Astrocyte of the cerebellum (primary cell): ENCODE measurements around the gene OGN.

Experiments used
- DNase-seq: peaks from one replicate; pipeline ENCODE4 v3.0.0-alpha.2; 2011; ENCODE audit warnings: low read depth
- H3K4me3 ChIP-seq: 2 replicates; pipeline ENCODE4 v1.5.1; 2011; ENCODE audit warnings: mild to moderate bottlenecking, low read depth, low read length, moderate library complexity
- in situ Hi-C: cut with HindIII; loops from 2 replicates; pipeline ENCODE4 v1.10.0; 2017; ENCODE audit warnings: low sequenced_read_pairs
- TF ChIP-seq, protein P1 (sequence below): IDR thresholded peaks from 2 replicates; pipeline ENCODE4 v1.5.1; 2012; ENCODE audit warnings: low read length, low read depth, moderate library complexity, mild to moderate bottlenecking; ENCODE audit errors: missing control alignments

The OGN gene

DNA sequence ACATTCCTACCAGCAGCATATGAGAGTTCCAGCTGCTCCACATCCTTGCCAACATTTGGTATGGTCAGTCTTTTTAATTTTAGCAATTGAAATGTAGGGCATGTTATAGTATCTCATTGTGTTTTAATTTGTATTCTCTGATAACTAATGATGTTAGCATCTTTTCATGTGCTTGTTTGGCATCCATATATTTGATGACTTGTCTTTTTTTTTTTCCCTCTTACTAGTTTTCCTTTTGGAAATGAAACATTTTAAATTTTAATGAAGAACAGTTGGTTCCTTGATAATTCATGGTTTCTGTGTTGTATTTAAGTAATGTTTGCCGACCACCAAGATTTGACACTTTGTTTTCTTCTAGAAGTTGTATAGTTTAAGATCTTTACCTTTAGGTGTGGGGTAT lies 8.8 kb downstream of the OGN start:
- no peak overlapping the region for H3K4me3 ChIP-seq
- TF ChIP-seq, protein P1, sequence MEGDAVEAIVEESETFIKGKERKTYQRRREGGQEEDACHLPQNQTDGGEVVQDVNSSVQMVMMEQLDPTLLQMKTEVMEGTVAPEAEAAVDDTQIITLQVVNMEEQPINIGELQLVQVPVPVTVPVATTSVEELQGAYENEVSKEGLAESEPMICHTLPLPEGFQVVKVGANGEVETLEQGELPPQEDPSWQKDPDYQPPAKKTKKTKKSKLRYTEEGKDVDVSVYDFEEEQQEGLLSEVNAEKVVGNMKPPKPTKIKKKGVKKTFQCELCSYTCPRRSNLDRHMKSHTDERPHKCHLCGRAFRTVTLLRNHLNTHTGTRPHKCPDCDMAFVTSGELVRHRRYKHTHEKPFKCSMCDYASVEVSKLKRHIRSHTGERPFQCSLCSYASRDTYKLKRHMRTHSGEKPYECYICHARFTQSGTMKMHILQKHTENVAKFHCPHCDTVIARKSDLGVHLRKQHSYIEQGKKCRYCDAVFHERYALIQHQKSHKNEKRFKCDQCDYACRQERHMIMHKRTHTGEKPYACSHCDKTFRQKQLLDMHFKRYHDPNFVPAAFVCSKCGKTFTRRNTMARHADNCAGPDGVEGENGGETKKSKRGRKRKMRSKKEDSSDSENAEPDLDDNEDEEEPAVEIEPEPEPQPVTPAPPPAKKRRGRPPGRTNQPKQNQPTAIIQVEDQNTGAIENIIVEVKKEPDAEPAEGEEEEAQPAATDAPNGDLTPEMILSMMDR = no peak
- in situ Hi-C loops = no loop called here
- no peak for DNase-seq

DNA sequence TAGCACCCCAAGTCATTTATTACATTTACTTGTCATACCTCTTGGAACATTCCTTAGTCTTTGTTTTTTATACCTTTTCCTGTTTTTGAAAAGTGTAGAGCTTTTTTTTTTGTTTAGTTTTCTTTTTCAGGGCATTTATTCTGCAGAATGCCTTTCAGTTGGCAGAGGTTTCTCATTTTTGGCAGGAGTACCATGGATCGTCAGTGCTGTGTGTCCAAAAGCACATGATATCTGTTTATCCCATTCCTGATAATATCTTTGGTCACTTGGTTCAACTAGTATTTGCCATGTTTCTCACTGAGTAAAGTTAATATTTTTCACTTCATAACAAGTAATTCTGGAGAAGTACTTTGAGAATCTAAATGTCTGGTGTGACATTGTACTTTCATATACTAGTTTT lies 10.7 kb downstream of the OGN start:
- in situ Hi-C loops = no loop called here
- H3K4me3 ChIP-seq = no peak overlapping the region
- no peak for DNase-seq
- TF ChIP-seq, protein P1 = no peak

DNA sequence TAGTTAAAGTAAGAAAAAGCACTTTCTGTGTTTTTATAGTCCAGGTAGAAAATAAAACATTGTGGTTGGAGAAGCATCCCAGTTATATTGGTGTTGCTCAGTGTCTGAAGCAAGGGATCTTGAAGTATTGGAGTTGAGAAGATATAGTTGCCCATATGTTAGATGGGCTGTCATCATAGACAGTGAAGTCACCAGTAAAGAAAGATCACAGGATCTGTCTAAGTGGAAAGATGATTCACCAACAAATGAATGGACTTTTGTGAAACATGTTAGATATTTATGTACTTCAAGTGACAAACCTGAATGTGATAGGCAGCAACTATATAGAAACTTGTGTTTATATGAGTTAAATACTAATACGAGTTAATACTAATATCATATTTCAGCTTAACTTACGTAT lies 11.7 kb downstream of the OGN start:
- in situ Hi-C loops = no loop called here
- no peak for DNase-seq
- H3K4me3 ChIP-seq = no peak overlapping the region

GRCh38 chr9:92385953-92386352 lies 18.4 kb downstream of the OGN start:
- DNase-seq = no peak
- TF ChIP-seq, protein P1 = no peak
- no peak overlapping the region for H3K4me3 ChIP-seq
- in situ Hi-C loops = no loop called here

More for the DNA sequence above, 11.7 kb downstream of the OGN start:
- TF ChIP-seq, protein P1 = no peak

DNA sequence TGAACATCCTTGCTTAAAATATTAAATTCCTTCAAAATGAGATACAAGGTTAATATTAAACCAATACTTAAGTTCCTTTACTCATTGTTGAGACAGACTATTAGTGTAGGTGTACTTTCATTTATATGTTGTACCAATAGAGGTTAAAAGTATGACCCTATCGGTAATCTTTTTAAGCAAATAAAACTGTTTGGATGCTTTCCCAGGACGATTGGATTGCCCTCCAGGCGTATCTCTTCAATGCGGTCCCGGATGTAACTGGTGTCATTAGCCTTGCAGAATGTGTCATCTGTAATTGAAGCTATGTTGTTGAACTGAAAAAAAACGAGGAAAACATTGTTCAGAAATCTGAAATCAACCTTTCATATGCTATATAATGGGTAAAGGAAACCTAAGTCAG lies 18.9 kb downstream of the OGN start:
- DNase-seq = no peak

DNA sequence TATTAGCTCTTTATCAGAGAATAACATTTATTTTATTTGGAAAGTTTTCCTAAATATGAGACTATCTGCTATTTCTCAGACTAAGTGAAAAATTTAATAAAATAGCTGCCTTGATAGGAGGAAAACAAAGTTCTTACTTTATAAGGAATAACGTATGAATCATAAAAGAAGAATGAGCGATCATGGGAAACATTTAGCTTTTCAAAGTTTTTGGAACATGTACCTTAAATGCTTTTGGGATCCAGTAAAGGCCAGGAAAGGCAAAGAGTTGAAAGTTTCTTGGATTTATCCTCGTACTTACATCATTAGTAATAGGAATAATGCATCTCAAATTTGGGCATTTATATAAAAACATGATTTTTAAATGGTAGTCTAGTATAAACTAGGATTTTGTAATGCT lies 19.4 kb downstream of the OGN start:
- no peak for DNase-seq
- in situ Hi-C loops = no loop called here
- TF ChIP-seq, protein P1 = no peak
- no peak overlapping the region for H3K4me3 ChIP-seq

More for the DNA sequence above, 18.9 kb downstream of the OGN start:
- TF ChIP-seq, protein P1 = no peak
- H3K4me3 ChIP-seq = no peak overlapping the region
- in situ Hi-C loops = no loop called here

DNA sequence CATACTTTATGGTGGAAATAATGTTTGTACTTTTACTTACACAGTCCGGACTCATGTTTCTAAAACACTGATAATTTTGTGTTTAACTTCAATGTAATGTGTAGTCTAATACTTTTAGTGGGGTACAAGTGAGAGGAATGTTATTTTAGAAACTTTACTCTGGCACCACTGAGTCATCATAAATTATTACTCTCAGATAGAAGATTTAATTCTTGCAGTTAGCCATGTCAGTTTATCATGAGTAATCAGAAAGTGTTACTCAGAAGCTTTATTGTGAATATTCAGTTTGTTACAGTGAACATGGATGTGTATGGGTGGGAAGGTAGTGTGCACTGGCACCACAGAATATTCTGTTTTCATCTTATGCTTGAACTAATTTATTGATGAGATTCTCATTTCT lies 20.0 kb downstream of the OGN start:
- in situ Hi-C loops = no loop called here
- DNase-seq = no peak
- TF ChIP-seq, protein P1 = no peak
- H3K4me3 ChIP-seq = no peak overlapping the region
